ENCODE results near the gene FN3K. TPM values are rescaled to one million over a fixed set of nuclear protein-coding genes. Genes with fewer than 3 reads are reported as not detected.
A peak's percentile ranks its signal among the peaks of the same experiment; 100 is the strongest.

Gene FN3K
- total and polyA plus RNA-seq, 2 of the 8 experiments (the other 6 are each of a cell fraction or from before 2014, with no cell fraction given), result 0.88 to 14.2 TPM

GRCh38 chr17:82702231-82702927 is 33.0 kb upstream of the FN3K start:
- Histone ChIP-seq H3K27ac (ENCODE audit: low read depth, low read length) (no peak overlapping the region), H3K23ac (ENCODE audit: insufficient read length) (no peak overlapping the region), H2BK12ac (ENCODE audit: low read depth, low read length) (no peak overlapping the region), H3K27me3 (replicated peaks in 1 of 4; ENCODE audit: control insufficient read depth in 3 of 4, extremely low read depth in 1 of 4, insufficient read depth in 3 of 4, low read length in 3 of 4) (peaks cover 7 to 20% (median 11%) of the 10 kb centered on the region in 4 experiments), H2AK5ac (ENCODE audit: low read depth, low read length) (no peak overlapping the region), H4K5ac (ENCODE audit: insufficient read length, low read depth, low read length) (no peak overlapping the region), H2BK20ac (ENCODE audit: low read length) (no peak overlapping the region), H2BK5ac (ENCODE audit: low read depth, low read length) (no peak overlapping the region), H3K18ac (ENCODE audit: extremely low read depth, low read length) (no peak overlapping the region), H4K8ac (ENCODE audit: extremely low read depth, insufficient read depth, low read length) (peak overlapping the region; percentile 65; the same call in 1 of the 2 replicates), H3K36me3 (ENCODE audit: control insufficient read depth in 2 of 4, insufficient read depth in 4 of 4, low read length in 3 of 4) (no peaks in the 10 kb centered on the region; a peak in 1 of 8 replicates), H4K91ac (replicated peaks; ENCODE audit: insufficient read length, low read length) (no peak overlapping the region), H3K79me1 (ENCODE audit: low read depth, low read length) (no peaks in the 10 kb centered on the region), H3K4ac (replicated peaks; ENCODE audit: insufficient read length, low read depth, low read length) (no peak overlapping the region), H3K14ac (ENCODE audit: insufficient read length) (no peak overlapping the region), H3K23me2 (ENCODE audit: low read depth, low read length) (peaks cover 8% of the 10 kb centered on the region; the same call in 1 of the 2 replicates), H2BK120ac (replicated peaks; ENCODE audit: low read depth, low read length) (no peak overlapping the region), H3K4me3 (ENCODE audit: extremely low read depth in 1 of 4, insufficient read depth in 2 of 4, low read depth in 3 of 4, low read length in 4 of 4) (no peak overlapping the region), H3K4me2 (ENCODE audit: insufficient read depth in 1 of 2, low read depth in 2 of 2, low read length in 2 of 2) (no peak overlapping the region), H3K79me2 (ENCODE audit: control insufficient read depth in 1 of 2, insufficient read depth in 2 of 2, low read length in 2 of 2) (no peaks in the 10 kb centered on the region), H3K9ac (replicated peaks in 1 of 4; ENCODE audit: extremely low read depth in 1 of 4, low read depth in 3 of 4, low read length in 3 of 4) (no peak overlapping the region), H3K9me3 (ENCODE audit: insufficient read depth in 2 of 2, low read depth in 1 of 2, low read length in 1 of 2) (no peaks in the 10 kb centered on the region), H3K56ac (replicated peaks; ENCODE audit: insufficient read length, low read depth, low read length) (no peak overlapping the region), H3K4me1 (replicated peaks in 1 of 4; ENCODE audit: control insufficient read depth in 3 of 4, insufficient read depth in 4 of 4, low read length in 3 of 4) (peaks cover 0 to 7% (median 2%) of the 10 kb centered on the region in 4 experiments; a peak in 3 of 7 replicates), H4K20me1 (replicated peaks in 1 of 2; ENCODE audit: control insufficient read depth in 1 of 2, insufficient read depth in 2 of 2, low read length in 2 of 2) (peaks cover 0 to 6% of the 10 kb centered on the region in 2 experiments), H2BK15ac (ENCODE audit: low read length) (no peak overlapping the region), H2AFZ (ENCODE audit: low read length) (no peak overlapping the region)
- ChIA-PET POLR2A (ENCODE audit: partially characterized antibody) (interaction anchor here (0.9 to 1.0 kb wide), 2 partner anchors 40 to 53 kb away, joined by 3 read pairs; no protein-coding TSS in a partner anchor), CTCF (ENCODE audit: partially characterized antibody) (interaction anchor here (1.1 to 2.2 kb wide), 3 partner anchors 10 to 51 kb away, joined by 3 to 11 read pairs (median 8); no protein-coding TSS in a partner anchor)
- DNase-seq (ENCODE audit: low read depth in 1 of 2, low spot score in 2 of 2) (no peak), FAIRE-seq (no peak)
- TF ChIP-seq E2F6 (IDR thresholded peaks at IDR 0.05), result no peak
- 85% methylated on average over 20 of the region's 20 CpGs; no CpG with 5 or more reads in 1 of the 2 experiments for WGBS, 2 experiments (ENCODE audit: extremely low coverage in 1 of 2, insufficient coverage in 1 of 2, insufficient read length in 1 of 2, insufficient replicate concordance in 2 of 2, low coverage in 1 of 2, low lambda C conversion rate in 2 of 2, missing lambda C conversion rate in 1 of 2)

Measured in H1 (cell line).